GM12878 (cell line): Measurements from ENCODE around the gene LIMK1. TPM values are rescaled to one million over a fixed set of nuclear protein-coding genes. Genes with fewer than 3 reads are reported as not detected.

Source experiments
- ATAC-seq: fragments of 200-7000 bp; cut with Tn5 transposase; 3 replicates; pipeline ENCODE4 v1.9.1; 2020; ENCODE audit warnings: mild to moderate bottlenecking, moderate library complexity
- BruUV-seq: library from RNA; stranded (reverse); fragments of 400-500 nt; replicated peaks from 2 replicates; lab custom pipeline; 2021; lab: Mats Ljungman, UMichigan
- CTCF ChIA-PET: fragments of 300-600 bp; sonication (Branson Sonifier 250); formaldehyde crosslinking; extraction: SDS; loops from one replicate; lab custom pipeline; 2021; ENCODE audit warnings: inconsistent platforms; lab: Yijun Ruan, JAX
- POLR2A ChIA-PET: fragments of 350-600 bp; formaldehyde crosslinking; extraction: SDS; loops from one replicate; lab custom pipeline; 2021; ENCODE audit warnings: inconsistent platforms; lab: Charles Lee
- RAD21 ChIA-PET: fragments of 300-600 bp; sonication (Branson Sonifier 250); formaldehyde crosslinking; loops from one replicate; lab custom pipeline; 2023; ENCODE audit warnings: antibody characterized with exemption; ENCODE audit not compliant: unreplicated experiment; lab: Charles Lee
- SMC1A ChIA-PET: fragments of 300-600 bp; sonication (Branson Sonifier 250); formaldehyde crosslinking; loops from one replicate; lab custom pipeline; 2023; ENCODE audit not compliant: unreplicated experiment, uncharacterized antibody; lab: Charles Lee
- DNase-seq: peaks from one replicate; pipeline ENCODE4 v3.0.0-alpha.2; 2011; ENCODE audit warnings: low read depth, low spot score
- FAIRE-seq: peaks from 3 replicates; lab custom pipeline; 2011; peaks lifted over from hg19 to GRCh38; lab: Jason Lieb, UNC
- H2AFZ ChIP-seq: 2 replicates; pipeline ENCODE4 v1.6.0; 2011; ENCODE audit warnings: low read depth, low read length, control low read depth; ENCODE audit not compliant: control insufficient read depth
- H3K27ac ChIP-seq: 2 replicates; pipeline ENCODE4 v1.5.1; 2011; ENCODE audit warnings: control low read depth; ENCODE audit not compliant: control insufficient read depth, insufficient read depth
- H3K27me3 ChIP-seq, 2 experiments: replicated peaks in 1 of 2; 2 replicates each; pipeline versions ENCODE4 v1.6.0 to v1.6.1; 2011; ENCODE audit warnings: low read length in 1 of 2; ENCODE audit not compliant: control insufficient read depth in 2 of 2, insufficient read depth in 2 of 2
- H3K36me3 ChIP-seq, 2 experiments: 2 replicates each; pipeline ENCODE4 v1.5.1; 2011; ENCODE audit warnings: low read length in 1 of 2; ENCODE audit not compliant: control insufficient read depth in 2 of 2, insufficient read depth in 2 of 2
- H3K4me1 ChIP-seq: 2 replicates; pipeline ENCODE4 v1.6.1; 2011; ENCODE audit warnings: mild to moderate bottlenecking, low read length, moderate library complexity, mixed read lengths; ENCODE audit not compliant: control insufficient read depth, insufficient read depth
- H3K4me2 ChIP-seq: 2 replicates; pipeline ENCODE4 v1.6.0; 2011; ENCODE audit warnings: control low read depth; ENCODE audit not compliant: control insufficient read depth, insufficient read depth
- H3K4me3 ChIP-seq: fragments of 200-600 bp; sonication (generic); 2 replicates; pipeline ENCODE4 v1.5.1; 2016
- H3K79me2 ChIP-seq: 2 replicates; pipeline ENCODE4 v1.6.0; 2011; ENCODE audit warnings: low read length; ENCODE audit not compliant: control insufficient read depth, insufficient read depth
- H3K9ac ChIP-seq: 2 replicates; pipeline ENCODE4 v1.8.0; 2011; ENCODE audit warnings: low read length, control low read depth, mixed read lengths; ENCODE audit not compliant: control insufficient read depth, insufficient read depth
- H3K9me3 ChIP-seq: replicated peaks from 3 replicates; pipeline ENCODE4 v1.5.1; 2011; ENCODE audit warnings: mild to moderate bottlenecking, low read length; ENCODE audit not compliant: control insufficient read depth, insufficient read depth
- H4K20me1 ChIP-seq: 2 replicates; pipeline ENCODE4 v1.6.0; 2011; ENCODE audit not compliant: control insufficient read depth, insufficient read depth
- GATAD2B ChIP-seq: fragments of 450-650 bp; conservative IDR thresholded peaks from 2 replicates; pipeline ENCODE4 v1.6.1; 2017; ENCODE audit warnings: low read depth, mild to moderate bottlenecking, moderate library complexity
- IKZF1 ChIP-seq: fragments of 450-650 bp; conservative IDR thresholded peaks from 2 replicates; pipeline ENCODE4 v1.6.1; 2017; ENCODE audit warnings: antibody characterized with exemption, mild to moderate bottlenecking
- NFXL1 ChIP-seq: fragments of 450-650 bp; IDR thresholded peaks from 2 replicates; pipeline ENCODE4 v1.6.1; 2017; ENCODE audit warnings: antibody characterized with exemption, mild to moderate bottlenecking, borderline replicate concordance
- PML ChIP-seq: IDR thresholded peaks from 2 replicates; pipeline ENCODE4 v1.6.1; 2012; ENCODE audit warnings: low read length, inconsistent platforms
- RAD21 ChIP-seq: IDR thresholded peaks from 2 replicates; pipeline ENCODE4 v1.6.1; 2011; ENCODE audit warnings: mild to moderate bottlenecking, low read depth, low read length, moderate library complexity; ENCODE audit not compliant: insufficient read depth
- SP1 ChIP-seq: IDR thresholded peaks from one replicate; pipeline ENCODE4 v1.6.1; 2011; ENCODE audit warnings: low read depth, low read length
- WRNIP1 ChIP-seq: IDR thresholded peaks from 2 replicates; pipeline ENCODE4 v1.6.1; 2011; ENCODE audit warnings: low read depth, low read length, improper control_type of control experiment, borderline replicate concordance
- WGBS: methylation state at CpG from one replicate; pipeline ENCODE4 v1.1.6; 2016; ENCODE audit warnings: low lambda C conversion rate; ENCODE audit not compliant: insufficient replicate concordance, insufficient coverage; ENCODE audit errors: missing lambda C conversion rate; 5-methylcytosine and 5-hydroxymethylcytosine counted together
- in situ Hi-C: fragments of 300-500 bp; cut with MboI; formaldehyde crosslinking; loops from 9 replicates; pipeline ENCODE4 v1.14.3; 2018; ENCODE audit warnings: mixed read lengths
- intact Hi-C: fragments of 100-400 bp; cut with micrococcal nuclease; formaldehyde crosslinking; loops from one replicate; pipeline ENCODE4 v1.14.2; 2022; ENCODE audit not compliant: unreplicated experiment
- polyA plus RNA-seq, 11 experiments: library from polyadenylated mRNA; depleted of rRNA in 4 of 11; unstranded in 6 of 11; stranded (reverse) in 5 of 11; fragments of >200 nt; fragmentation: Nextera tagmentation in 4 of 11; fragmentation: Illumina TruSeq in 1 of 11; extraction: Ambion mirVana in 4 of 11; extraction: Trizol in 1 of 11; gene quantifications; 1 replicate in 1 of 11; 2 replicates in 10 of 11; pipeline versions ENCODE4 v1.2.1 to v1.2.3, GENCODE V29; 2011 to 2016; ENCODE audit warnings: inconsistent platforms in 2 of 11, missing spikeins in 2 of 11, low read depth in 1 of 11
- total RNA-seq, 4 experiments: library from RNA; depleted of rRNA in 3 of 4; stranded (reverse); fragments of >200 nt in 3 of 4; fragmentation: Illumina TruSeq in 1 of 4; extraction: Trizol in 1 of 4; gene quantifications; 2 replicates each; pipeline versions ENCODE4 v1.2.1 to v1.2.3, GENCODE V29; 2013 to 2021
- TF ChIP-seq, protein P1 (sequence below): fragments of 450-650 bp; IDR thresholded peaks from 2 replicates; pipeline ENCODE4 v1.6.1; 2016; ENCODE audit warnings: mild to moderate bottlenecking, moderate library complexity, borderline replicate concordance
- TF ChIP-seq, protein P2 (sequence below): fragments of 450-650 bp; conservative IDR thresholded peaks from 2 replicates; pipeline ENCODE4 v1.6.1; 2017; ENCODE audit warnings: mild to moderate bottlenecking, moderate library complexity
- TF ChIP-seq, protein P3 (sequence below): fragments of 450-650 bp; IDR thresholded peaks from 2 replicates; pipeline ENCODE4 v1.6.1; 2016; ENCODE audit warnings: mild to moderate bottlenecking

LIMK1 gene
- total and polyA plus RNA-seq, 10 of the 15 experiments (the other 5 are each of a cell fraction or from before 2014, with no cell fraction given), result 0.71 to 59.4 (median 28.8) TPM

DNA sequence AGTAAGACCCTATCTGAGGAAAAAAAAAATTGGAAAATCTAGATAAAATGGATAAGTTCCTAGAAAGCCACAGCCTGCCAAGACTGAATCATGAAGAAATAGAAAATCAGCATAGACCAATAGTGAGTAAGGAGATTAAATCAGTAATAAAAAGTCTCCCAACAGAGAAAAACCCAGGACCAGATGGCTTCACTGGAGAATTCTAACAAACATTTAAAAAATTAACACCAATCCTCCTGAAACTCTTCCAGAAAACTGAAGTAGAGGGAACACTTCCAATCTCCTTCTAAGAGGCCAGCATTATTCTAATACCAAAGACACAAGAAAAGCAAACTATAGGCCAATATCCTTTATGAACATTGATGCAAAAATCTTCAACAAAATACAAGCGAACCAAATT, 8.8 kb upstream of the LIMK1 start:
- Histone ChIP-seq H3K27me3 (no peaks in the 10 kb centered on the region), H3K4me1 (no peaks in the 10 kb centered on the region), H3K9ac (no peak overlapping the region), H3K36me3 (no peaks in the 10 kb centered on the region), H2AFZ (no peak overlapping the region), H3K9me3 (no peaks in the 10 kb centered on the region), H4K20me1 (no peaks in the 10 kb centered on the region), H3K4me2 (no peak overlapping the region), H3K4me3 (no peak overlapping the region), H3K79me2 (no peaks in the 10 kb centered on the region), H3K27ac (no peak overlapping the region)
- no TSS peak for BruUV-seq
- ChIA-PET CTCF (interaction anchor here (0.6 to 0.7 kb wide), 2 partner anchors 125 to 513 kb away, joined by 3 read pairs; no protein-coding TSS in a partner anchor), SMC1A (no interaction called here), POLR2A (no interaction called here), RAD21 (no interaction called here)
- no peak for FAIRE-seq
- in situ Hi-C loops (no loop called here), intact Hi-C loops (no loop called here)
- ATAC-seq, result no peak
- TF ChIP-seq NFXL1, result no peak
- no peak for TF ChIP-seq SP1
- no peak for TF ChIP-seq IKZF1
- TF ChIP-seq, protein P1, sequence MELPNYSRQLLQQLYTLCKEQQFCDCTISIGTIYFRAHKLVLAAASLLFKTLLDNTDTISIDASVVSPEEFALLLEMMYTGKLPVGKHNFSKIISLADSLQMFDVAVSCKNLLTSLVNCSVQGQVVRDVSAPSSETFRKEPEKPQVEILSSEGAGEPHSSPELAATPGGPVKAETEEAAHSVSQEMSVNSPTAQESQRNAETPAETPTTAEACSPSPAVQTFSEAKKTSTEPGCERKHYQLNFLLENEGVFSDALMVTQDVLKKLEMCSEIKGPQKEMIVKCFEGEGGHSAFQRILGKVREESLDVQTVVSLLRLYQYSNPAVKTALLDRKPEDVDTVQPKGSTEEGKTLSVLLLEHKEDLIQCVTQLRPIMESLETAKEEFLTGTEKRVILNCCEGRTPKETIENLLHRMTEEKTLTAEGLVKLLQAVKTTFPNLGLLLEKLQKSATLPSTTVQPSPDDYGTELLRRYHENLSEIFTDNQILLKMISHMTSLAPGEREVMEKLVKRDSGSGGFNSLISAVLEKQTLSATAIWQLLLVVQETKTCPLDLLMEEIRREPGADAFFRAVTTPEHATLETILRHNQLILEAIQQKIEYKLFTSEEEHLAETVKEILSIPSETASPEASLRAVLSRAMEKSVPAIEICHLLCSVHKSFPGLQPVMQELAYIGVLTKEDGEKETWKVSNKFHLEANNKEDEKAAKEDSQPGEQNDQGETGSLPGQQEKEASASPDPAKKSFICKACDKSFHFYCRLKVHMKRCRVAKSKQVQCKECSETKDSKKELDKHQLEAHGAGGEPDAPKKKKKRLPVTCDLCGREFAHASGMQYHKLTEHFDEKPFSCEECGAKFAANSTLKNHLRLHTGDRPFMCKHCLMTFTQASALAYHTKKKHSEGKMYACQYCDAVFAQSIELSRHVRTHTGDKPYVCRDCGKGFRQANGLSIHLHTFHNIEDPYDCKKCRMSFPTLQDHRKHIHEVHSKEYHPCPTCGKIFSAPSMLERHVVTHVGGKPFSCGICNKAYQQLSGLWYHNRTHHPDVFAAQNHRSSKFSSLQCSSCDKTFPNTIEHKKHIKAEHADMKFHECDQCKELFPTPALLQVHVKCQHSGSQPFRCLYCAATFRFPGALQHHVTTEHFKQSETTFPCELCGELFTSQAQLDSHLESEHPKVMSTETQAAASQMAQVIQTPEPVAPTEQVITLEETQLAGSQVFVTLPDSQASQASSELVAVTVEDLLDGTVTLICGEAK, result no peak
- TF ChIP-seq GATAD2B, result no peak
- TF ChIP-seq PML, result no peak
- TF ChIP-seq, protein P2, sequence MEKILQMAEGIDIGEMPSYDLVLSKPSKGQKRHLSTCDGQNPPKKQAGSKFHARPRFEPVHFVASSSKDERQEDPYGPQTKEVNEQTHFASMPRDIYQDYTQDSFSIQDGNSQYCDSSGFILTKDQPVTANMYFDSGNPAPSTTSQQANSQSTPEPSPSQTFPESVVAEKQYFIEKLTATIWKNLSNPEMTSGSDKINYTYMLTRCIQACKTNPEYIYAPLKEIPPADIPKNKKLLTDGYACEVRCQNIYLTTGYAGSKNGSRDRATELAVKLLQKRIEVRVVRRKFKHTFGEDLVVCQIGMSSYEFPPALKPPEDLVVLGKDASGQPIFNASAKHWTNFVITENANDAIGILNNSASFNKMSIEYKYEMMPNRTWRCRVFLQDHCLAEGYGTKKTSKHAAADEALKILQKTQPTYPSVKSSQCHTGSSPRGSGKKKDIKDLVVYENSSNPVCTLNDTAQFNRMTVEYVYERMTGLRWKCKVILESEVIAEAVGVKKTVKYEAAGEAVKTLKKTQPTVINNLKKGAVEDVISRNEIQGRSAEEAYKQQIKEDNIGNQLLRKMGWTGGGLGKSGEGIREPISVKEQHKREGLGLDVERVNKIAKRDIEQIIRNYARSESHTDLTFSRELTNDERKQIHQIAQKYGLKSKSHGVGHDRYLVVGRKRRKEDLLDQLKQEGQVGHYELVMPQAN, result no peak
- no peak for TF ChIP-seq WRNIP1
- TF ChIP-seq RAD21, result no peak
- TF ChIP-seq, protein P3, sequence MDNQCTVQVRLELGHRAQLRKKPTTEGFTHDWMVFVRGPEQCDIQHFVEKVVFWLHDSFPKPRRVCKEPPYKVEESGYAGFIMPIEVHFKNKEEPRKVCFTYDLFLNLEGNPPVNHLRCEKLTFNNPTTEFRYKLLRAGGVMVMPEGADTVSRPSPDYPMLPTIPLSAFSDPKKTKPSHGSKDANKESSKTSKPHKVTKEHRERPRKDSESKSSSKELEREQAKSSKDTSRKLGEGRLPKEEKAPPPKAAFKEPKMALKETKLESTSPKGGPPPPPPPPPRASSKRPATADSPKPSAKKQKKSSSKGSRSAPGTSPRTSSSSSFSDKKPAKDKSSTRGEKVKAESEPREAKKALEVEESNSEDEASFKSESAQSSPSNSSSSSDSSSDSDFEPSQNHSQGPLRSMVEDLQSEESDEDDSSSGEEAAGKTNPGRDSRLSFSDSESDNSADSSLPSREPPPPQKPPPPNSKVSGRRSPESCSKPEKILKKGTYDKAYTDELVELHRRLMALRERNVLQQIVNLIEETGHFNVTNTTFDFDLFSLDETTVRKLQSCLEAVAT, result no peak
- DNase-seq, result no peak
- WGBS, result 59% methylated on average over 1 of the region's 1 CpG
